HG03060 (cell line): ENCODE results near the gene INPP5A.
"Not testable (repeated sequence)": the region's sequence is repeated elsewhere in the genome, so short reads cannot be mapped to it uniquely, and the experiment has no call there.

ENCODE experiments used
- ATAC-seq: cut with Tn5 transposase; IDR thresholded peaks from one replicate; pipeline ENCODE4 v1.9.1; 2021; ENCODE audit warnings: low read depth, moderate number of reproducible peaks; ENCODE audit not compliant: unreplicated experiment

The INPP5A gene

DNA sequence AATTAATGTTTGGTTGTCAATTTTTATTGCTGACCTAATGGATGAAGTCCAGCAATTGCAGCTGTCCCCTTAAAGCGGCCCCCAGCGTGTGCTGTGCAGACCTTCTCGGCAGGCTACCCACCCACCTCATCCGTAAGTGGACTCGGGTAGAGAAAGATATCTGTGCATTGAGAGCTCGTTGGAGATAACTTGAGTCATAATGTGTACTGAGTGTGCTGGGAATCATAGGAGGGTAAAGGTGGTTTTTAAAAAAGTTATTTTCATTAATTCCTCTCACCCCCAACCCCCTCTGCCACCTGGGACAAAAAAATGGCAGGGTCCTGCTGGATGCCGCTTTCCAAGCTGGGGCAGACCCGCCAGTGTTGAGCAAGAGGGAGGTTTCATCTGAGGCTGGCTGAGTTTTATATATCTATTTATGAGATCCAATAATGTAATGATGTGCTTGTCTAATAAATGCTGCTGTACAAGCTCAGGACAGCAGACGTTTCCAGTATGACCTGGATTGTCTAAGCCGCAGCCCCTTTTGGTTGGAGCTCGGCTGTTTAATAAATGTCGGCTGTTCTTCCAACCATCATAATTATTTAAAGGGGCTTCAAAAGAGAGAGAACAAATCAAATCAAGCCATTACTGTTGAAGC lies 129.2 kb downstream of the INPP5A start:
- ATAC-seq, result no peak

DNA sequence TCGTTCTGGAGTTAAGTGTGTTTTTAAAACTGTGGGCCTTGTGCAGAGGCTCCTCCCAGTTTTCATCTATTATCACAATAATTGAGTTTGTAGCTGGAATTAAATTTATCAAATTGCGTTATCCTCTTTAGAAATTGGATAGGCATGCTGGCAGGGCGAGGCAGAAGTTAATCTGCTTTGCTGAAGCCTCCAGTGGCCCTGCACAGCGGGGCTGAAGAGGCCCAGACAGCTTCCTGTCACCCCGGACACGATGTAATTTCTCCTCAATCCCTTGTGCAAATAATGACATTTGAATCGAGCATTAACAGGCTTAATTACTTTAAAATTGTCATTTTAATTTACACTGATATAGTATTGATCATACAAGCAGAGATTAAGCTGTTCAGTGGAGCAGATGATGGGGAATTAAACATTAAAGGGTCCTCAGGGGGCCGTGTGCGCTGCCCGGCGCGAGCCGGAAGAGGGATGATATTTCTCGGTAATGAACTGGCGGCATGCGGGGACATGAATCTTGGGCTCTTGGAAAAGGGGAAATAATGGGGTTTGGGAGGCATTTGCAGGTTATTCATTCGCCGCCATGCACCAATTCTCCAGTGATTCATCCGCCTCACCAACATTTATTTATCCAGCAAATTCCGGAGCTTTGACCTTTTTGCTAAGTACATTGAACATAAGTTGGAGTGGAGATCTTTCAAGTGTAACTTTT lies 129.9 kb downstream of the INPP5A start:
- no peak for ATAC-seq

DNA sequence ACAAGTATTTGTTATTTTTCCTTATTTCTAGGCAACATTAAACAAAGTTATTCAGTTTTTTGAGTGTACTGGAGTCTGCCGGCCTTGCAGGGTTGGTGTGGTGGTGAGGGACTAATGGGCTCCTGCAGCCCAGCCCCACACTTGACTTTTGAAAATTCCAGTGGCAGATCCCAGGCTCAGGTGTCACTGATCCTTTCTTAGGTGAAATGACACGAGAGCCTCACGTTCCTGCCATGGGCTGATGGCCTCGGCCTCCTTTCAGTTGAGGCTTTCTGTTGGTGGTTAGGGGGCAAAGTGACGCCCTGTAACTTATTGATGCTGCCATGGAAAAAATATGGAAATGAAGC lies 130.4 kb downstream of the INPP5A start:
- no peak for ATAC-seq

DNA sequence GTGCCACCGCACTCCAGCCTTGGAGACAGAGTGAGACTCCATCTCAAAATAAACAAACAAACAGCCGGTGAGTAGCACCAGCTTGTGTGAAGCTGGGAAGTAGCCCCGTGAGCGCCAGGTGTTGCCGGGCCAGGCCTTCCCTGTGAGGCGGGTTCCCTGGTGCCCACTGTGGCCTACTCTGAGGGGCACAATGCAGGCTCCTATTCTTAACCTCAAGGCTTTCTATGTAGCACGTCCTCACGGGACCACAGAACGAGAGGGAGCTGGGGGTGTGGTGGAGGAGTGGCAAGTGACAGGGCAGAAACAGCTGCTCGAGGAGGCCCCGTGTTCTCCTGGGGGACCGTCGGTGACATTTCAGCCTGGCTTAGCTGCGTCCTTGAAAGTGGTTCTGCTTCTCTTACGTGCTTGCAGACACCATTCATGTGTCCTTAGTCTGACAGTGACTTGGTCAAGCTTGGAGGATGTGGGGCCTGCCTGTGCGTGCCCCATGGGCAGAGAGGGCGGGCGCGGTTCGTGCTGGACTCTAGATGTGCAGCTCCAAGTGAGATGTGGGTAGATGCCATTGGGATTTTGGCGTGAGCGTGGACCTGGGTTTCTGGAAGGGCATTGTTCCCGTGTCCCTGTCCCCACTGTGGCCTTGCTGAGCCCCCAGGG lies 131.7 kb downstream of the INPP5A start:
- ATAC-seq, result no peak

DNA sequence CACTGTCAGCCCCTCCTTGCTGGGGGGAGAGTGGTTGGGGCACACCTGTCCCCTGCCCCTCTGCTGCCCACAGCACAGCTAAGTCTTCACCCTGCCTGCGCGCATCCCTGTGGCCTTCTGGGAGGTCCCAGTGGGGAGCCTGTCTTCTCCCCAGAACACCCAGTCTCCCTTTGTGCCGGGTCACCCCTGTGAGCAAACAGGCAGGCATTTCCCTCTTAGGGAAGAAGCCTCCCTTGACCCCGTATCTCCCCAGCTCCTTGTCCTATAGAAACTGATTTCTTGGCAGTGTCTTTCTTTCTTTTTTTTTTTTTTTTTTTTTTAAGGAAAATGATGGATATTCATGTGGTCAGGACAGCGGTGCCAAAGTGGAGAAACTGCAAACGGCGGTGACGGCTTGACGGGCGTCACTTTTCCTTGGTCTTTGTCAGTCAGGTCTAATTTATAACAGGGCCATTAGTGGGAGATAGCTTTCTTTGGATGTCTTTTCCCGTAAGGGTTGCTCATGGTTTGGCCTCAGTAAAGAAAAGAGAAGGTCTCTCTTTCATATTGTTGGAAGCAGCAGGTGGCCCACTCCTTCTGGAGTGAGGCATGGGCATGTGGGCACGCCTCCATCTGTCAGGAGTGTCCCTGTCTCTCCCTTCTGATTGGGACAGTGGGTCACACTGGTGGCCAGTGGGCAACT lies 133.1 kb downstream of the INPP5A start:
- no peak for ATAC-seq

DNA sequence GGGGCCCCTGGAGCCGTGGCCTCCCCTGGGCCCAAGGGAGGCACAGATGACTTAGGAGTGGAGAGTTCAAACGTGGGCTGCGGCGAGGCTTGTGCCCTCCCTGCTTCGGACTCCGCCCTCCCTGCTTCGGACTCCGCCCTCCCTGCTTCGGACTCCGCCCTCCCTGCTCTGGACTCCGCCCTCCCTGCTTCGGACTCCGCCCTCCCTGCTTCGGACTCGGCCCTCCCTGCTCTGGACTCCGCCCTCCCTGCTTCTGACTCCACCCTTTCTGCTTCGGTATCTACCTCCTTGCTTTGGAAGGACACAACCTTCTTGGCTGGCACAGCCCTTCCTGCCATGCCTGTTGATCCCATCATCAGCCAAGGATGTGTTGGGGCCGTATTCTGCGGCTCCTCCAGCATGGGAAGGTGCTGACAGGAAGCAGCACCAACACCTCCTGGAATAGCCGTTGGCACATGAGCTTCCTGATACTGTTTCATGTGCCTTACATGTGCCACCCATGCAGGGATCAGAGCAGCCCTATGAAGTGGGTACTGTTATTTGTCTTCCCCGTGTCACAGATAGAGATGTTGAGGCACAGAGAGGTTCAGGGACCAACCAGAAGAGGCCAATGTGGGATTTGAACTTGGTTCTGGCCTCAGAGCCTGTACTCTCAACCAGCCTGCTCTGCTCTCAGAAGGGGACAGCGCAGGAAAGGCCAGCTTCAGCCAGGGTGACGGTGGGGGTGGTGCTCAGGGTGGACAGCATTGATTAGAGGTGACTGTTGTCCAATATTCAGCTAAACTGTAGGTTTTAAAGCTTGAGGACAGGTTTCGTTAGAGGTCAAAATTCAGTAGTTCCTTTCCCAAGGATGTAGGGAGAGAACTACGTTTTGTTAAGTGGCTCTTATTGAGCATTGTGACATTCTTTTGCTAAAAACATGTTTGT lies 133.9 kb downstream of the INPP5A start:
- ATAC-seq, result no peak

DNA sequence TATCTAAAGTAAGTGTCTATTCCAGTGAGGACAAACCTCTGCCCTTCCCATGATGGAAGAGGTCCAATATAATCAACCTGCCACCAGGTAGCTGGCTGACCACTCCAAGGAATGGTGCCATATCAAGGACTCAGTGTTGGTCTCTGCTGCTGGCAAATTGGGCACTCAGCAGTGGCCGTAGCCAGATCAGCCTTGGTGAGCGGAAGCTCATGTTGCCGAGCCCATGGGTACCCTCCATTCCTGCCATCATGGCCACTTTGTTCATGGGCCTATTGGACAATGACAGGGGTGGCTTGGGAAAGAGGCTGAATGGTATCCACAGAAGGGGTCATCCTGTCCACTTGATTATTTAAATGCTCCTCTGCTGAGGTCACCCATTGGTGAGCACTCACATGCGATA lies 136.2 kb downstream of the INPP5A start:
- ATAC-seq, result not testable (repeated sequence)

DNA sequence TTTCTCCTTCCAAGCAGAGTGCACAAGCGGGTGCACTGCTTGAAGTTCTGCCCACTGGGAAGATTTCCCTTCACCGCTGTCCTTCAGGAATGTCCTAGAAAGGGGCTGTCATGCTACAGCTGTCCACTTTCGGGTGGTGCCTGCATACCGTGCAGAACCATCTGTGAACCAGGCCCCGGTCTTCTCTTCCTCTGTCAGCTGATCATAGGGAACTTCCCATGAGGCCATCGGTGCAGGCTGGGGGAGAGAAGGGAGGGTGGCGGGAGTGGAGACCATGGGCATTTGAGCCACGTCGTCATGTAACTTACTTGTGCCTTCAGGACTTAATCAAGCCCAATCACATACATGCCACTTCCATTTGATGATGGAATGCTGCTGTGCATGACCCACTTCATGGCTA lies 136.7 kb downstream of the INPP5A start:
- no peak for ATAC-seq

DNA sequence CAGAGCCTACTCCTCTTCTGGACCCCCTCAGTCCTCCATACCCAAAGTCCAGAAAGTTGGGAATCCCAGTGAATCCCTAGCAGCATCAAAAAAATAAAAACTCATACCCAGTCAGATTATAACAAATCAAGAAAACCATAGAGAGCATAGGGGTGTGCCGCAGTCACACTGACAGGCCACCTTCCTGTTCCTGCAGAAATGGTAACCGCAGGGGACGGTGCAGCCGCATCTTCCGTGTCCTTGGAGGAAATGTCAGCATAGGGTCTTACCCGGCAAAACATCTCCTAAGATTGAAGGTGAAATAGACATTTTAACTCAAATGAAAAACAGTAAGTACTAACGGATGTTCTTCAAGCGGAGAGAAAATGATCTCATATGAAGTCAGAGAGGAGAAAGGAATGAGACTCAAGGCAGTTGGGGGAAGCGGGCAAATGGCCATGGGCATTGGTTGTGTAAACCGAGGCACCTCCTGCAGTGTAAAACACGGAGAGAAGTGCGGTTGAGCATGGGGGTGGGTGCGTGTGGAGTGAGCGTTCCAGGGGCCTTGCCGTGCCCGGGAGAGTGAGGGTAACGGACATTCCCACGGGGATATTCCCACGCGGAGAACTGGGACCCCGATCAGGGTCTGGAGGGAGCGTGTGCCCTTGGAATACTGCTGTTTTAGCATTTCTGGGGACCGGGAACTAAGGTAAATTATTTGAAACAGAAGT lies 137.6 kb downstream of the INPP5A start:
- ATAC-seq, result no peak

DNA sequence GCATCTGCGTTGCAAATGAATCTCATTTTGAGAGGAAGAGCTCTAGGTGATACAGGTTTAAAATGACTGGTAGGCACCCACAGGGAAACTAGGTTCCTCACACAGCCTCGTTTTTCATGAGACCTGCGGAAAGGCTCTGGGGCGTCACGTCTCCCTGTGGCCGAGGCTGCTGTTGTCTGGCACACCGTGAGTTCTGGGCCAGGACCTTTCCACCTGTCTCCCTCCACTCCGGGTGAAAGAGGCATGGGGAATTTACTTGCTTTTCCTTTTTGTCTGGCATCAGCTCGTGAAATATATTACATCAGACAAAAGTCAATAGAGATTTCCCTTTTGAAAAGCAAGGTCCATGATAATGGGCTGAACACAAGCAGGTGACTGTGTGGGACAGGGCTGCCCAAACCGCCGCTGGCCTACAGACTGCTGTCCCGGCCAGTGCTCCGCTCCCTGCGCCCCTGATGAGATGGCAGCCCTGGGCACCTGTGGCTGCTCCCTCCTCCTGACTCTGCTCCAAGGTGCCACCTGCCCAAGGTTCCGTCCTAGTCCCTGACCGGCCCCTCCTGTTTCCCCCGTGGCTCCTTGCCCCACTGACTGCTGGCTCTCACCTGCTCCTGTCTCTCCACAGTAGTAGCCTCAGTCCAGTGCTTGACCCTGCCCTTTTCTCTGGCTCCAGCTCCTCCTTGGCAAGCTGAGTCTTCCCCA lies 138.8 kb downstream of the INPP5A start:
- no peak for ATAC-seq

DNA sequence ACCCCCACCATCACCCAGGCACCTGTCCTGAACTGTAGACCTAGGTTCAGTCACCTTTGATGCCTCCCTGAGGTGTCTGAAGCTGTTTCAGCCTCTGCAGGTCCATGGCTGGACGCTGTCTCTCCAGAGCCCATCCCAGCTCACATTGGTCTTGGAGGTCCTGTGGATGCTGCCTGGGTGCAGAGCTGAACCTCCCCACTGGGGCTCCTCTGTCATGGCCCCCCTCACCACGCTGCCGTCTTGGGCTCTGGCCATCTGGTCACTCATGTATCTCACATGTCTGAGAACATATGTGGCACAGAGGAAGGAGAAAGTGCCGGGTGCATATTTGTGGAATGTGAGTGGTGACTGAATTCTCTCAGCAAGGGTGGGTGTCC lies 139.5 kb downstream of the INPP5A start:
- no peak for ATAC-seq

DNA sequence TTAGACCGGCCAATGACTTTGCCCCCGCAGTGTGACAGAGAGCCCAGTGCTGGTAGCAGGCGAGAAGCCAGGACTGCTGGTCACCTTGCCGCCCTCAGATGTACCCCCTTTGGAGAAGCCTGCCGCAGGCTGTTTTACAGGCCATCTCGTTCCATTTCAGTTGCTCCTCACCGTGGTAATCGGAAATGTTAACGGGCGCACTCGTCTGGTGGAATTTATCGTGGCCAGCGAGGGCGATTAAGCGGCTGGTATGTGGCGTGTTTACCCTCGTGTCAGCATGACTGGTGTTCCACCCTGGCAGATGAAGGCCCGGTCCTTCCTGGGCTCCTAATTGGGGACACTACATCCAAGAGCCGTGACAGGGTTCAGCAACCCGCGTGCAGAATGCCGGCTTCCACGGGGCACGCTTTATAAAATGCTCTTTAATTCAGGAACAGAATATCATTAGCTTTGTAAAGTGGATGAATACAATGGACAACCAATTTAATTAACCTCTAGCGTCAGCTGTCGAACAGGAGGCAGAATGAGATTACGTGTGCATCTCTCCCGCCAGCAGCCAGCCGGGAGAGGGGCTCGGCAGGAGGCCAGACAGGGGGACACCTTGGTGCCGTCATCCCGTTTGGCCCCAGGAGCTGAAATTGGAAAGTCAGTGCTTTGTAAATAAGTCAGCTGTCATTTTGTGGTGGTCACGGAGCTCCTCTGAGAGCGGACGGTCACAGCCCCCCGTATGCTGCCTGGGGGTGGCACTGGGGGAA lies 140.1 kb downstream of the INPP5A start:
- no peak for ATAC-seq

DNA sequence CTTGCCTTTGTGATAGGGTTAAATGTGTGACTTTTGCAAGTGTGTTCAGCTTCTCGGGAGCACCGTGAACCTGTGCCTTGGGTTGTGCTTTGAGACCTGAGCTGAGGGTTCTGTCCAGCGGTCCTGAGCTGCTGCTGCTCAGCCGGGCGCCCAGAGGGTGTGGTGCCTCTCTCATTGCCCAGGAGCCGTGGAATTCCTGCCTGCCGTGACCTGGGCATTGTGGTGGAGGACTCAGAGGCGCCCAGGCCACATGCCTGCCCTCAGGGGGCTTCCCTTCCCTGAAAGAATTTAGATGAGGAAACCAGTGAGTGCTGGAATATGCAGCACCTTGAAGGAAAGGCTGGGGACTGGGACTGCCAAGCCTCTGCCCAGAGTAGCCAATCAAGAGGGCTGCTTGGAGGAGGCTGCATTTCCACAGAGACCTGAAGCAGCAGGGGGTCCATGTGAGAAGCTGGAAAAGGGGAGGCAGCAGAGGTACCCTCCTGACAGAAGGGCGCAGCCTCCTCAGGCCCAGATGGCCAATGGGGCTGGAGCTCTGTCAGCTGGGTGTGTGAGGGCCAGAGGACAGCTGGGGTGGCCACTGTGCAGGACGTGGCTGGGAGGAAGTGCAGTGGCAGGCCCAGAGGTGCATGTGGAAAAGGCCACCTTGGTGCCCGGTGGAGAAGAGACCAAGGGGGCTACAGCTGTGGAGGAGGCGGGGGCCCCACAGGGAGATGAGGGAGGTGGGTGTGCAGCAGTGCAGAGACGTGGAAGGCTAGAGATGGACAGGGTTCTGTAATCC lies 141.0 kb downstream of the INPP5A start:
- ATAC-seq, result no peak

DNA sequence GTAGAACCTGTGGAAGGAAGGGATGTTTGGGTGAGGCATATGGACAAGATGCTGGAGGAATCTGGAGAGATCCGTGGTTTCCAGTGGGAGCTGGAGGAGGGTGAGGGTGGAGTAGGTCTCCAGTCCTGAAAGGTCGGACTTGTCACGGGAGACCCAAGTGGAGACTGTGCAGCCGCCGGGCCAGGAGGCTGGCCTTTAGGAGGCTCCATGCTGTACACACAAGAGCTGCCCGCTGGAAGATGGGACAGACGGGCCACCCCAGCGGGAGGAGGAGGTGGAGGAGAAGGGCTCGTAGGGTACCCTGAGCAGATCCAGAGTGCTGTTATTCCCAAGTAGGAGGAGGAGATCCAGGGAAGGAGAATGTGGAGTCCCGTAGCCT lies 141.6 kb downstream of the INPP5A start:
- ATAC-seq, result no peak

DNA sequence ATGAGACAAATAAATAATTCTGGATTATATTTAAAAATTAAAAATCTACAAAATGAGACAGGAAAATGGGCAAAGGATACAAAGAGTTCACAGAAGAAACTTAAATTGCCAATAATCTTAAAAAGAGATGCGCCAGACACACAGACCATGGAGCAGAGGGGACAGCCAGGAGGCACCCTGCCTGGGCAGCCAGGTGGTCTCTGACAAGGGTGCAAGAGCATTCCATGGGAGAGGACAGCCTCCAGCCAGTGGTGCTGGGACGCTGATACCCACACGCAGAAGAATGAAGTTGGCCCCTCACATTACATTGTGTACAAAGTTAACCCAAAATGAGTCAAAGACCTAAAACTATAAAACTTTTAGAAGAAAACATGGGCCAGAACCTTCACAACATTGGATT lies 142.1 kb downstream of the INPP5A start:
- no peak for ATAC-seq

DNA sequence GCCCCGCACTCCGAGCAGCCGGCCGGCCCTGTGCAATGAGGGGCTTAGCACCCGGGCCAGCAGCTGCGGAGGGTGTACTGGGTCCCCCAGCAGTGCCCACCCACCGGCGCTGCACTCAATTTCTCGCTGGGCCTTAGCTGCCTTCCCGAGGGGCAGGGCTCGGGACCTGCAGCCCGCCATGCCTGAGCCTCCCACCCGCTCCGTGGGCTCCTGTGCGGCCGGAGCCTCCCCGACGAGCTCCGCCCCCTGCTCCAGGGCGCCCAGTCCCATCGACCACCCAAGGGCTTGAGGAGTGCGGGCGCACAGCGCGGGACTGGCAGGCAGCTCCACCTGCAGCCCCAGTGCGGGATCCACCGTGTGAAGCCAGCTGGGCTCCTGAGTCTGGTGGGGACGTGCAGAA lies 143.2 kb downstream of the INPP5A start:
- not testable (repeated sequence) for ATAC-seq

DNA sequence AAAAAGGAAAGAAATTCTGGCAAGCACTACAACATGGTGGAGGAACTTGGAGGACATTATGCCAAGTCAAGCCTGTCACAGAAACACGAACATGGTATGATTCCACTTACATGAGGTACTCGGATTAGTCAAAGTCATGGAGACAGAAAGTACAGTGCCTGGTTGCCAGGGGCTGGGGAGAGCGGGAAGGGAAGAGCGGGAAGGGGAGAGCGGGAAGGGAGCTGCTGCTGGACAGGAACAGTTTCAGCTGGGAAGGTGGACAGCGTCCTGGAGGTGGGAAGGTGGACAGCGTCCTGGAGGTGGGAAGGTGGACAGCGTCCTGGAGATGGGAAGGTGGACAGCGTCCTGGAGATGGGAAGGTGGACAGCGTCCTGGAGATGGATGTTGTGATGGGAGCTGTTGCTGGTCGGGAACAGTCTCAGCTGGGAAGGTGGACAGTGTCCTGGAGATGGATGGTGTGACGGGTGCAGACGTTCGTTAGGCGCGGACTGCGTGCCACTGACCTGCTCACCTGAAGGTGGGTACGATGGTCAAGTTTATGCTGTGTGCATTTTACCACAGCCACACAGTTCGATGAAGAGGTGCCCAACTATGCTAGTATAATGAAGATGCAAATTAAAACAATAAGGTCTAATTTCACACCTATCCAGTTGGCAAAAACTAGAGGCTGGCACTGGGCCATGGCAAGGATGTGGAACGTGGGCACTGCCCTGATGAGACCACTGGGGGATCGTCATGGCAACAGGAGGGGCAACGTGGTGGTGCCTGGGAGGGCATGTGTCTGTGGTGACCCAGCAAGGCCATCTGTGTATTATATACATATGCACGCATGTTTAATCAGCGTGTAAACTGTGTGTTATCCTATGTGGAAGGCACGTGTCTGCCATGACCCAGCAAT lies 144.5 kb downstream of the INPP5A start:
- no peak for ATAC-seq
